Stimulated activated CD8-positive, alpha-beta memory T cell treated with anti-CD3 and anti-CD28 coated beads, Interleukin-12 subunit alpha, Interleukin-12 subunit beta, amount 100 ng/mL, for 4 hours (primary cell): ENCODE measurements around the gene TMEM45B.
"Not testable (repeated sequence)": the region's sequence is repeated elsewhere in the genome, so short reads cannot be mapped to it uniquely, and the experiment has no call there.

Source experiments
- DNase-seq: peaks from one replicate; pipeline ENCODE4 v3.0.0-alpha.2; 2020; ENCODE audit warnings: low read depth

The TMEM45B gene

DNA sequence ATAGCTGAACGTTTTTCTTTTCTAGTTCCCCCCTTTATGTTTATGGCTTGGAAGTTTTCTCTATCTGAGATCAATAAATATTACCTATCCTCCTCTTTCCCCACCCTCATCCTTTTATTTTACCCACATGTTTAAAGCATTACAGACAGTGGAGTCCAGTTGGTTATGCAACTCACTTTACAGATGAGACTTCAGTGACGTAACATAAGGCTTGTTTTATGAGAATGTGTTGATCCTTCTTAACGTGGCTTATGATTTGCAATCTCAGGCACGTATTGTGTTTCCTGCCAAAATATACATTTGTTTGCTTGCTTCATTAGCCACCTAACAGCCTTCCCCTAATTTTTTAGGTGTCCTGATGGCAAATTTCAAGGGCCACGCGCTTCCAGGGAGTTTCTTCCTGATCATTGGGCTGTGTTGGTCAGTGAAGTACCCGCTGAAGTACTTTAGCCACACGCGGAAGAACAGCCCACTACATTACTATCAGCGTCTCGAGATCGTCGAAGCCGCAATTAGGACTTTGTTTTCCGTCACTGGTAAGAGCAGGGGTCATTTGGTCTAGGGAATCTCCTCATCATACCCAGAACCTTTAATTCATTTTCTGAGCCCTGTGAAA lies 36.6 kb downstream of the TMEM45B start:
- no peak for DNase-seq

DNA sequence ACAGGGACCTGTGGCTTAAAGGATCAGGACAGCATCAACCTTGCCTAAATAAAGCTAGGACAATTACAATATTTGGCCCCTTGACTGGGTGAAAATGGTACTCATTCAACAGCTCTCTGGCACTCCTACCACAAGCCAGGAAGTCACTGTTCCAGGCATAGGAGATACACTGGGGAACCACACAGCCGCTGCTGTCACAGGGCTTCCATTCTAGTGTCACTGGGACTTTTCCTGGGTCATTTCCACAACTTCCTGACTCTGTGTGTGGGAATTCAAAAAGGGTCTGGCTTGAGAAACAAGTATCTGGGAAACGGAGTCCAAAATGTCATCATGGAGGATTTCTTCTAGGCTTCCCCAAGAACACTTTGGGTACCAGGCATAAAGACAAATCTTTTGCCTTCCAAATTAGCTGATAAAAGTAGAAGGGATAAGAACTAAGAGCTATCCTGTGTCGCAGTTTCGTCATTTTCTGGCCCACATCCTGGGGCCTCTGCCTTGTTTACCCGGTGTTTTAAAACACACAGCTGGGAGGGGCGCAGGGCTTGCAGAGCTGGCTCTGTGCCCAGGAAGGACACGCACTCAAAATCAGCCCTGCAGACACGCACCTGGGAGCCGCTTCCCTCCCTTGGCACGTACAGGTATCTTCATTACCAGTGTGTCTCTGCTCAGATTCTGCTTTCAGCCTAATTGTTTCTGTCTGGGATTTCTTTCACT lies 38.0 kb downstream of the TMEM45B start:
- no peak for DNase-seq

DNA sequence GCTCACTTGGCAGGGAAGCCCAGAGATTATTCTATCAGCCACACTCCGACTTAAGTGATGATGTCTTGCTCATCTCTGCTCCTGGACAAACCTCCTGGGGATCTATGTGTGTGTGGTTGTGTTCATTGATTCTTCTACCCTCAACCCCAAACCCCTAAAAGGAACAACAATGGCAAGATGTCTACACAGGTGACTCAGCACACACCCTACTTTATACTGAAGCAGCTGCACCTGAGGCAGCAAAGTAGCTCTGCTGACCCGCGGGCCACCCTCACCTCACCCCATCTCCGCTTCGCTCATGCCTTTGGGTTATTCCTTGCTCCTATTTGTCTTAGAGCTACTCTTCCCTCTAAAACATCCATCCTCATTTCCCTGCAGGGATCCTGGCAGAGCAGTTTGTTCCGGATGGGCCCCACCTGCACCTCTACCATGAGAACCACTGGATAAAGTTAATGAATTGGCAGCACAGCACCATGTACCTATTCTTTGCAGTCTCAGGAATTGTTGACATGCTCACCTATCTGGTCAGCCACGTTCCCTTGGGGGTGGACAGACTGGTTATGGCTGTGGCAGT lies 38.7 kb downstream of the TMEM45B start:
- DNase-seq, result no peak

DNA sequence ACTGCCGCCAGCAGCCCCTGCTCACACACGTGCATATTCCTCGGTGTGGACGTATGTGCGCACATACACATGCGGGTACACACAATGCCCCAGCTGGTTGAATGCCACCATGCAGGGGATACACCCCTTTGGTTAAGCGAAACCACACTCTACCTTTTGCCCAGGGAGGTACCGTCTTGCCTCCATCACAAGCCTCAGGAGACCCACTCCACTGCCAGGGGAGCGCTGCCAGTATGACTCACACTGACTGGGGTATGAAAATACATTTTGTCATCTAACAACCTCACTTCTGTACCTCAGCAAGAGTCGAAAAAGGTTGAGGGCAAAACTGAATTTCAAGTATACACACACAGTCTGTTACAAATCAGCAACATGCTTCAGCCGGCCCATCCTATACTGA lies 39.4 kb downstream of the TMEM45B start:
- DNase-seq, result no peak

DNA sequence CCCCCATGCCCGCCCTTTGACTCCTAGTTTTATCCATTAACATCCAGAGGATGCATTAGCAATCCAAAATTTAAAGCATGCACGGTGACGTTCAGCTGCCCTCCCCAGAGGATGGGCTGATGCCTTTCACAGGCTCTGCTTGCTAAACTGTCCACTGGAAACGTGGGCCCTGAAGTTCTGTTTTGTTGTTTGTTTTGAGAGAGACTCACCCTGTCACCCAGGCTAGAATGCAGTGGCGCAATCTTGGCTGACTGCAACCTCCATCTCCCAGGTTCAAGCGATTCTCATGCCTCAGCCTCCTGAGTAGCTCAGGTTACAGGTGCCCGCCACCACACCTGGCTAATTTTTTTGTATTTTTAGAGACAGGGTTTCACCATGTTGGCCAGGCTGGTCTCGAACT lies 40.4 kb downstream of the TMEM45B start:
- no peak for DNase-seq

DNA sequence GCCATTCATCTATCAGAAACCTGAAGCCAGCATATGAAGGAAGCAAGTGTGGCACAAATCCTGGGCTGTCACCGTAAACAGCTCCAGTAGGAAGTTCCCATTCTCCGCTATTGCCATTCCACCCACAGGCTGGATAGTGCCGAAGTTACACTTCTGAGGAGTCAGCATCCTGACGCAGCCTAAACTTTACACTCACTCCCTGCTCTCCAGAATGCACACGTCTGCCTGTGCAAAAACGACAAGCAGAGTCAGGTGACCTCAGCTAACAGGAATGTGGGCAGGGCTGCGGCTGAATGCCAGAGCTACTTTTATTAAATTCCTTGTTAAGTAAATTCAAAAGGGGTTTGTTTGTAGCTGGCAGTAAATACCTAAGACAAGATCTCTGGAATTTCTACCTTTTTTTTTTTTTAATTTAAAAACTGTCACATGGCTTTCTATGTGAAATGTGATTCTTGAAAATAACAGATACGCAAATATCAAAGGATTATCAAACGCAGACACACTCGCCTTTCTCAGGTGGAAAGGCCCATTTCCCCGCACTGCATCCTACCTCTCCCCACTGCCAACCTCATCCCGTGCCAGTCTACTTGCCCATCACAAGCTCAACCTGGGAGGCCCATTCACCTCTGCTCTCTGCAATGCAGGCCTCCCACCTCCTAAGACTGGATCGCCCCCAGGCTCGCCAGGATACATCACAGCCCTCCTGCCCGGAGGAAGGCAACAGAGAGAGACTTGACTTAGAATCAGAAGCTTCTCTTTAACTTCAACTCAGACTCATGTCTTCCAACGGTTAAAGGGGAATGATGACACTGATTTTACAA lies 46.3 kb downstream of the TMEM45B start:
- no peak for DNase-seq

DNA sequence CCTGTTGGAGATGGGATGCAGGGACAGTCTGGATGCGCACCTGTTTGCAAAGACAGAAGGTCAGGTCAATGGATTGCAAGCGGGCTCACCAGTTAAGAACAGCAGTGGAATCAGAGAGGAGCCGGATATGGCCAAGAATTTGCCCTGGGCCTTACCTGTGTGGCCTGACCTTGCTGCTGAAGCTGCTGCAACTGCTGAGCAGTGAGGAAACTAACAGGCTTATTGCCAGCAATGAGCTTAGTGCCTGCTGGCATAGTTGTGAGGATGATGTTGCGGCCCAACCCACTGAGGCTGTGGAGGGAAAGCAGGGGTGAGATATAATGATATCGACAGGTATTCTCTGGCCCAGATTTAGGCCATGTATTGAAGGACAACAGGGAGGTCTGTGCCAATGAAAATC lies 49.2 kb downstream of the TMEM45B start:
- DNase-seq, result no peak

DNA sequence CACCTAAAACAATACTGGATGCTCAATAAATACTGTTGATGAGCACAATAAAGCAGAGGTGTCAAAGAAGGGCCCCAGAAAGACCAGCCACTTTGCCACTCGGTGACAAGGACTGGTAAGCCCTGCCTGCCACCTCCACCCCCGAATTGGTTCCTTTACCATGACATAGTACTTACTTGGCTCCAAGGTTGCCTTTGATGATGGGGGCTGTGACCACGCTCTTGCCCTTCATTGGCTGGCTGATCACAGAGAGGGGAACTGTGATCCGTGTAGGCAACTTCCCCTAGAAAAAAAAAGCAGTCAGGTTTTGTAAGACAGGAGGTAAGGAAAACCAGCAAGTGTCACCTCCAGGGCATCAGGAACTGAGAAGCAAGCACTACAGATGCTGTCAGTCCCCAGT lies 50.1 kb downstream of the TMEM45B start:
- no peak for DNase-seq

DNA sequence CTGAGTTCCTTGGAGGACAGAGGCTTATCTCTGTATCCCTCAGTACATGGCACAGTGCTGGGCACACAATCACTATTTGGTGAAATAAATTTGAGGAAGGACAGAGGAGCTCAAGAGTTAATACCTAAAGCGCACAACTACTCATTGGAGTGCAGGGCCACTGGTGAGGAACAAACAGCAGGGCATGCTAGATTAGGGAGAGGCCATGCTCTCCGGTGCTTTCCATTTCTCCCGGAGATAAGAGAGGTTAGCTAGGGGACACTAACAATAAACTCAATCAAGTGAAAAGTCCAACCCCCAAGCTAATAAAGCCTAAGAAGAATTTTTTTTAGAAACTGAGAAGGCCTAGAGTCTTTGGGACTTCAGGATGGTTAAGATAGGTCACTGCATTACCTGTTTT lies 50.7 kb downstream of the TMEM45B start:
- DNase-seq, result no peak

DNA sequence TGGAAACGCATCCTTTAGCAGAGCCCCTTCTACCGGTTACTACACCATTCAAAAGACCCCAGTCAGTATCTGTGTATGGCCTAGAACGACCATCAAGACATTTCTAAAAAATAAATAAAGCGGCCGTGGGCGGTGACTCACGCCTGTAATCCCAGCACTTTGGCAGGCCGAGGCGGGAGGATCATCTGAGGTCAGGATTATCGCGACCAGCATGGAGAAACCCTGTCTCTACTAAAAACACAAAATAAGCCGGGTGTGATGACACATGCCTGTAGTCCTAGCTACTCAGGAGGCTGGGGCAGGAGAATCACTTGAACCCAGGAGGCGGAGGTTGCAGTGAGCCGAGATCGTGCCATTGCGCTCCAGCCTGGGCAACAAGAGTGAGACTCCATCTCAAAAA lies 53.0 kb downstream of the TMEM45B start:
- DNase-seq, result not testable (repeated sequence)

DNA sequence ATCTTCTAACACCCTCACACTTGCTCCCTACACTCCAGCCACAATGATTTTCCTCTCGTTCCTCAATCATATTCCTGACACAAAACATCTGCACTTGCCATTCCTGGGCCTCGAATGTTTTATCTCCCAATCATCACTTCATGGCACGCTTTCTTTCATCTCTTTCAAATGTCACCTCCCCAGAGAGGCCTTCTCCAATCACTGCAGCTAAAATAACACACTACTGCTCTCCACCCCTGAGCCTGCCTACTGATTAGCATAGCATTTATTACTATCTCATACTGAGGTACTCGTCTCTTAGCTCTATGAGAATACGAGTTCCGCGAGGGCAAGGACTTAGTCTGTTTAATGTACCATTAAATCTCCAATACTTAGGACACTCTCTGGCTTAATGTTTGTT lies 56.3 kb downstream of the TMEM45B start:
- DNase-seq, result no peak

DNA sequence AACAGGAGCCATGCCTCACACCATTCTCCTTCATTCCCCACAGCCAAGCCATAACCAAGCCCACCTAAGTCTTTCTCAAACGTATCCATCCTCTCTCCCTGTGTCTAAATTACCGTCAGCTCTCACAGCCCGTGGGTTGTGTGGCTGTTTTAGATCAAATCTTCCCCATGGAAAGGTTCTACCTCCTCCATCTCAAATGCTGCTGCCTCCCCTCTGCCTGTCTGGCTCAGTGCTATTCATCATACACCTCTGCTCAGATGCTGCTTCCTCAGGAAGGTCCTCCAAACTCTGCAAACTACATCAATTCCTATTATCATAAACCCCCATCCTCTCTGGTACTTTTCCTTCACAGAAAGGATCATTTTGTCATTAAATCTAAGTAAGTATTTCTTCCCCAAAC lies 64.7 kb downstream of the TMEM45B start:
- DNase-seq, result no peak

DNA sequence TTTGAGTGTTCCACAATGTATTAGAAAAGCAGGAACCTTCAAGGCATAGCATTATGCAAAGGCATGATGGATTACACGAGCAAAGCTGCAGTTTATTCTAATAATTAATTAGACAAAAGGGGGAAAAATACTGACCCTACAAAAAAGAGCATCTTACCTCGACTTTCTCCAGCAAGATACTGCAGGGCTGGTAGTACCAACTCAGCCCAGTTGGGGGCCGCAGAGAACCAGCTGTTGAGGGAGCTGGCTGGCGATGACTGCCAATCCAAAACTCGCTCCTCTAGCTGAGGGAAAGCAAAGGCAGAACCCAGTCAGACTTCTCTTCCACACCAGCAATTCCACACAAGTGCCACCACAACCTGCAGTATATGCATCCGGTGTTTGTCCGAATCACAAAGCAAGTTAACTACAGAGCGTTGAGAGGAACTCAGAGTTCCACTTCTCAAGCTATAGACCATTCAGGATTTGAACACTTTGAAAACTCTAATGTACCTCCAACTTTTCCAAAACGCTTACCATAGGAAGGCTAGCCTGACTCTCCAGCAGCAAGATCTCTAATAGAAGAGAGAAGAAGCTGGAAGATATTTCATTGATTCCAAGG lies 66.0 kb downstream of the TMEM45B start:
- no peak for DNase-seq

DNA sequence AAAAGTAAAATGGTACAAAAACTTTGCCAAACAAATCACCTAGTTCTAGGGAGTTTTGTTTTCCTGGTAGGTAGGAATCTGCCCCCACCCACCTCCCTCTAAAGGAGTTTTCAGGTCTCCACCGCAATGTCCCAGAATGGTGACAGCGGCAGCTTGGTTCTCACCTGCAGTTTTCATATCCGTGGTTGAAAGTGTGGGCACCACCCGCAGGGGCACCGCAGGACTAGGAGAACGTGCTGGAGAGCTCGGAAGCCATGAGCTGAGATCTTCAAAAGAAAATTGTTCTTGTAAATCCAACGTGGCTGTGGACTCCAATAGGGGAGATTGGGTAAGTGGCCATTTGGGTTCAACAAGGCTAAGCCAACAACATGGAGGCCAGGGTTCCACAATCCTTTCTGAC lies 68.9 kb downstream of the TMEM45B start:
- no peak for DNase-seq

DNA sequence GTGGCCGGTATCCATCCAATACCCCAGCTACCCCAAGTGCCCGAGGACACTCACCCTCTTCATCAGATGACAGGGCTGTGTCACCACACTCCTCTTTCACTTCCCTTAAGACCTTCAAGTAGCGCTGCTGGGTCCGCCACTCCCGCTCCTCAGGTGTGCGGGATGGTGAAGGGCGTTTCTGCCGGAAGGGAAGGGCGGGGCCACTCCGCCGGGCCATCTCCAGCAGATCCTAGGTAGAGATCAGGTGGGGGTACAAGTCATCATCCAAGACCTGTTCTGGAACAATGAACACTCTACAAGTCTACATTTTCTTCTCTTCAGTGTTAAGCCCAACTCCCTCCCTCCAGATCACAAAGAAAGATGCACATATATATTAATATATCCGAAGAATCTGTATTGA lies 69.7 kb downstream of the TMEM45B start:
- no peak for DNase-seq

DNA sequence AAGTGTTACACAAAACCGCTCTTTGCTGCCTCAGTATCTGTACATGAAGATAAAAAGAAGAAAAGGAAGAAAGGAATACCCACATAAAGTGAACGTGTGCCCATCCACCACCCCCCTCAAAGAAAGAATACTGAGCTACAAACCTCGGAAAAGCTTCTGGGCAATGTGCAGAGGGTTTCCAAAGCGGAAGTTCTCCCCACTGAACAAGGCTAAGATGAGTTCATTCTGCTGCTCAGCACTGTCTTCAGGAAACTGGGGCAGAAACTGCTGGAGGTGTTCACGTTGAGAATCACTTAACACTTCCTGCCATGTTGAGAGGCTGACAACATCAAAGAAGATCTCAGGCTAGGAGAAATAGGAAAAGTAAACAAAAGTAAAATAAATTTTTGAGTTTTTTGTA lies 72.8 kb downstream of the TMEM45B start:
- DNase-seq, result no peak

DNA sequence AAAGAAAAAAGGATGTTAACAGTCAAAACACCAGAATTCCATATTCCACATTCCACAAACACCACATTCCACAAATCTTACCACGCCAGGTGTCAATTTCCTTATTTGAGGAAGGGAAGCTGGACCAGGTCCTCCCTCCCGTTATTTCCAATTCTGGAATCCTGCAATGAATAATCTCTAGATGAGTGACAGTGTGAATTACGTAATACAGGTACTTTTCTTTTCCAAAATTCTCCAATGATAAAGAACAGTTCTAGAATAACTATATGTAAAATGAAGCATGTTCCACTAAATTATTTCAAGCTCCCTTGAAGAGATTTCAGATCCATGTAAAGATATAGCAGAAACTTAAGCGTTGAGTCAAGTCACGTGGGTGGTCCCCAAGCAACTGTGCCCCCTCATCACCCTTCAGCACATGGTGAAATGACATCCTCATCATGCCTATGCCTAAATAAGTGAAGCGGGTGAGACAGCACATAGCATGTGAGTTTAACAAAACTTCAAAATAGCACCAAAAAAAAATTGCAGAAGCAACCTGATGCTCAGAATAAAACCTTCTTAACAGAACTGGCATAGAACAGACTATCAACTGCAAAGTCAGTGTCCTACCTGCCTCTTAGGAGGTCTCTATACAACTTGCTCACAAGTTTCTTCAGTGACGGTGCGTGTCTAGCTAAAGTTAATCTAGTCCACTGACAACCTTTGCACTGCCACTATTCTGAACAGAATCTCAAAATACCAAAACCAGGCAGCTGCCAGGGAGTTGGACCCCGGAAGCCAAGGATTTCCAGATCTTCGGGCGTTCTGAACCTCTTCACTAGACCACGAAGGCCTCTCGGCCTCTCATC lies 78.9 kb downstream of the TMEM45B start:
- no peak for DNase-seq

DNA sequence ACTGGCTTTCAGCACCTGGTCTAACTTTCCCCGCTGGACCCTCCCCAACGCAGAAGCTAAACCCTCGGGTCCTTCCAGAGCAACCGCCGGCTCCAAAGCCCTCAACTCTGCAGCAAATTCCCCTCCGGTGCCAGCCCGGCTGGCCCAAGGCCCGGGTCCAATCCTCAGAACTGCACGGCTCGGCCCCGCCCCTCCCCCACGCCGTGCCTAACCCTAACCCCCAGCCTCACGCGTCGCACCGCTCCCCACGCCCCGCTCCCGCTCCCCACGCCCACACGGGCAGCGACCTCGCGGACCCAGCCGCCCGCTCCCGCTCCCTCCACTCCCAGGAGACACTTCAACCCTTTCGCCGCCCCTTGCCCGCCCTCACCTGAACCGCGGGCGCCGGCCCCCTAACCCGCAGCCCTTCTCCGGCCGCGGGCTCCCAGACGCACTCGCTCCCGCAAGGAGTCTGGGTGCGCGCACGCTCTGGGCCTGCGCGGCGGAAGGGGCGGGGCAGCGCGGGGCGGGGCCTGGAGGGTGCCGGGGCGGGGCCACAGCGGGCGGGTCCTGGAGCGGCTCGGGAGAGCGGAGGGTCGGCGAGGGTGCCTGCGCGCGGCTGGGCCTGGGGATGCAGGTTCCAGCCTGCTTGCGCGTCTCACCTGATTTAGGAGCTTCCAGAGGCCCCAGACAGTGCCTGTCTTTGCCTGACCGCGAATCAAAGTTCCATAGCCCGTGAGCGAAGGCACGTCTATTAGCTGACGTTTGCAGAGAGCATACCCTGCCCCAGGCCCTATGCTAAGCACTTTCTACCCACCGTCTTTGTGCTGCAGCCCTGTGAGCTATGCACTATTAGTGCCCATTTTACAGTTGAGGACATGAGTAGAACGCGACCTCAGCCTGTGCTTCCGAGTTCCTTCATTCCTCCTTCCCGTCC lies 79.7 kb downstream of the TMEM45B start, which contains the start of gene NFRKB:
TSS of gene NFRKB (minus strand) at position 453 of the 916 bp plus-strand sequence. CDS start 2,729 bp downstream, outside the sequence.
- DNase-seq, result peak; percentile 83

DNA sequence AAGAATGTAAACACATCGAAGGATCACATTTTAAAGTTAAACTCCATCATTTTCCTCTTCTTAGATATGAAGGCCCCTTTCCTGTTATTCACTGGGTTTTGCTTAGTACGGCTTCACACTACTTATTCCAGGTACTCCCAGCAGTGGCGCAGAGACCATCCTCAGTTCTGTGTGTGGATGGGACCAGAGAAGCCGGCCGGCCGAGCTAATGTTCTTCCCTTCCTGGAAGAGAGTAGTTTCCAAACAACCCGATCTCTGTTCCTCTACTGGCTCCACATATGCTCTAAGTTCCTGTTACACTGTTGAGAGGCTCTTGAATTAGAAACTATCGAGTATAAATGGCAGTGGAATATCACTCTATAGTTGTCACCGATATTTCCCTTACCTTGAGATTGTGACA lies 80.4 kb downstream of the TMEM45B start:
- DNase-seq, result no peak

DNA sequence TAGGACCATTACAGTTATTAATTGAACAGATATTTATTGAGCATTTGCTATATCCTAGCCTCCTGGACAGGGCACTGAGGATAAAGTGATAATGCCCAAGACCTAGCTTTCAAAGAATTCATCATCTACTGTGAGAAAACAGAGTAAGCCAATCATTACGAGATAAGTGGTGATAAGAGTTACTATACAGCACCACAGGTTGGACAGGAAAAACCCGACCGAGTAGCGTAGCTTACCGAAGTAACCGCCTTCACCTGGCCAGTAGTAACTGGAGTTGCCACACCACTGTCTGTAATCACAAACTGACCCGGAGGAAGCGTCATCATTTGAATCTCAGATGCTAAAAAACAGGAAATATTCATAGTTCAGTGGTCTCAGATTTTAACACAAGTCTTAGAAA lies 89.8 kb downstream of the TMEM45B start:
- no peak for DNase-seq
